ENCODE data around the gene DHX16. TPM values are rescaled to one million over a fixed set of nuclear protein-coding genes. Genes with fewer than 3 reads are reported as not detected.

The DHX16 gene
- total and polyA plus RNA-seq, 9 of the 15 experiments (the other 6 are each of a cell fraction or from before 2014, with no cell fraction given): 14.6 to 66.1 (median 47.5) TPM

DNA sequence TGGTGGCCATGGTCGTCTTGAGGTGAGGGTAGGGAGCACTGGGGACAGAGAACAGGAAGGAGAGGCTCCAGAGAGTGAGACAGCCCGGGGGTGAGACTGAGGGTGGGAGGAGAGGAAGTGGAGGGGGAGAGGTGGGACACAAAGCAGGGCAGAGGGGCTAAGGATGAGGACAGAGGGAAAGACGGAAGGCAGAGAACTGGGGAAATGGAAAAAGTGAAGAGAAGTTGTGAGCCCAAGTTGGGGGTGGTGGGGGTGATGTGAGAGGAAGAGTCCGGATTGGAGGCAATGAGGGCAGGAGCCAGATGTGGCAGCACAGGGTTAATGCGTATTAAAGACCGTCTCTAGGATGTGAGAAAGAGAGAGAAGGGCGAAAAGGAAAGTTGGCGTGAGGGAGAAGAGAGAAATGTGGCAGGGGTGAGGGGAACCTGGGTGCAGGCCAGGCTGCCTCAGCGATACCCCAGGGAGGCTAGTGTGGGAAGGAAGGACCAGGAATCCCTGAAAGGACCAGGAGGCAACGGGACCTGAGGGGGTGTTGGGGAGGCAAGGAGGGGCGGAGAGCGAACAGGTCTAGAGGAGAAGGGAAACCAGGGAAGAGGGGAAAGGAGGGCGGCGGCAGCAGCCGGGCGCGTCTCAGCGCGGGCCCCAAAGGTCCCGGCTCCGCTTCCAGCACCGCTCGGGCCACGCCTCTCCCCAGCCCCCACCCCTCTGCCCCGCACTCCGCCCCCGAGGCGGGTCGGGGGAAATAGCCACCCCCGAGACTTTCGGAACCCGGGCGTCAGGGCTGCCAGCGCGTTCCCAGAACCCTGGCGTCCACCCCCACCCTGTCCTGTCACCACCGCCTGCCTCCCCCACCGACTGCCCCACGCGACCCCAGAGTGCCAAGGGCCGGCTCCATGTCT lies 13.5 kb upstream of the DHX16 start, which contains the start of gene PPP1R18:
Gene PPP1R18, minus strand, starts transcription at position 637 of the 899 bp plus-strand sequence. Its CDS starts 627 bp downstream, at position 10.
- Histone ChIP-seq H3K79me2 (ENCODE audit: control insufficient read depth, insufficient read depth, low read length) (peaks cover 88% of the 10 kb centered on the region), H3K9me1 (ENCODE audit: control insufficient read depth, insufficient read depth, low read length) (no peaks in the 10 kb centered on the region), H3K27me3 (ENCODE audit: control insufficient read depth in 2 of 2, insufficient read depth in 2 of 2, low read length in 2 of 2) (no peaks in the 10 kb centered on the region), H3K9me3 (replicated peaks; ENCODE audit: control insufficient read depth, insufficient read depth, low read depth, low read length) (no peaks in the 10 kb centered on the region), H3K4me2 (ENCODE audit: insufficient read depth, low read length) (peak within 1 kb of the TSS; percentile 97), H3K9ac (ENCODE audit: insufficient read depth in 1 of 2, low read depth in 2 of 2, low read length in 2 of 2) (peak within 1 kb of the TSS; percentile 84 to 95), H4K20me1 (replicated peaks; ENCODE audit: control insufficient read depth, insufficient read depth, low read length) (no peaks in the 10 kb centered on the region), H3K36me3 (ENCODE audit: control insufficient read depth, insufficient read depth, low read length) (peaks cover 12% of the 10 kb centered on the region; the same call in 2 of the 3 replicates), H3K4me3 (peak within 1 kb of the TSS; percentile 81), H3K4me1 (replicated peaks in 1 of 2; ENCODE audit: control insufficient read depth in 2 of 2, insufficient read depth in 2 of 2, low read length in 2 of 2) (peaks cover 49 to 90% of the 10 kb centered on the region in 2 experiments), H2AFZ (ENCODE audit: low read depth, low read length) (peak within 1 kb of the TSS; percentile 81), H3K27ac (ENCODE audit: extremely low read depth, low read depth, low read length) (peak within 1 kb of the TSS; percentile 88)
- in situ Hi-C loops (cut with MboI): no loop called here
- DNase-seq (ENCODE audit: extremely low read depth in 1 of 4, low spot score in 3 of 4) (peak; percentile 79 to 82 (median 80)), ATAC-seq (peak; percentile 48), FAIRE-seq (no peak)
- BruUV-seq (replicated peaks): no TSS peak
- ChIA-PET POLR2A (interaction anchor here (1.1 to 23.5 kb wide), 3 partner anchors 25 to 32 kb away, joined by 3 to 524 read pairs (median 9); partner anchors contain the start of genes MDC1 and TUBB), CTCF (ENCODE audit: low intra/inter-chr PET ratio) (interaction anchor here (1.0 to 1.5 kb wide), 2 partner anchors 35 to 36 kb away, joined by 4 to 6 read pairs; no protein-coding TSS in a partner anchor)
- WGBS (ENCODE audit: insufficient coverage, low coverage, missing lambda C conversion rate): 2% methylated on average over 27 of the region's 41 CpGs
- intact Hi-C loops (cut with micrococcal nuclease): loop anchor here (1.0 to 10.0 kb wide), 2 partner anchors 34 to 129 kb away; partner anchors contain the start of gene TUBB
- TF ChIP-seq CBX2 (IDR thresholded peaks at IDR 0.05; ENCODE audit: insufficient read depth, low read length, poor library complexity, severe bottlenecking) (no peak), HBP1 (CRISPR knock-in tag; IDR thresholded peaks at IDR 0.05) (0 out of 2 replicates have a peak, but pooled peaks have one; percentile 16), ZBTB2 (IDR thresholded peaks at IDR 0.05) (peak; percentile 72; the same call in 1 of the 2 replicates), PPARD (CRISPR knock-in tag; IDR thresholded peaks at IDR 0.05) (no peak), LARP7 (IDR thresholded peaks at IDR 0.05) (peak; percentile 93), FOXA3 (CRISPR knock-in tag; conservative IDR thresholded peaks at IDR 0.05 in 1 of 2, IDR thresholded peaks at IDR 0.05 in 1 of 2) (0 out of 4 replicates have a peak, but pooled peaks of 1 of the 2 experiments have one; percentile 16), ARID2 (IDR thresholded peaks at IDR 0.05) (peak; percentile 46; the same call in 1 of the 2 replicates), SMARCA4 (IDR thresholded peaks at IDR 0.05) (peak; percentile 50; the same call in 1 of the 2 replicates), ZBTB9 (CRISPR knock-in tag; IDR thresholded peaks at IDR 0.05) (no peak), XRCC3 (IDR thresholded peaks at IDR 0.05) (no peak), BMI1 (IDR thresholded peaks at IDR 0.05; ENCODE audit: low read length) (no peak), JUN (IDR thresholded peaks at IDR 0.05; ENCODE audit: borderline replicate concordance, low read depth, low read length) (0 out of 2 replicates have a peak, but pooled peaks have one; percentile 8), JUN (CRISPR knock-in tag; IDR thresholded peaks at IDR 0.05; ENCODE audit: borderline replicate concordance) (no peak), CSDE1 (IDR thresholded peaks at IDR 0.05) (peak in 1 of 2 experiments; percentile 79; a peak in 1 of 4 replicates), NCOA4 (IDR thresholded peaks at IDR 0.05; ENCODE audit: partially characterized antibody) (peak; percentile 81)
- TF ChIP-seq, protein P1, sequence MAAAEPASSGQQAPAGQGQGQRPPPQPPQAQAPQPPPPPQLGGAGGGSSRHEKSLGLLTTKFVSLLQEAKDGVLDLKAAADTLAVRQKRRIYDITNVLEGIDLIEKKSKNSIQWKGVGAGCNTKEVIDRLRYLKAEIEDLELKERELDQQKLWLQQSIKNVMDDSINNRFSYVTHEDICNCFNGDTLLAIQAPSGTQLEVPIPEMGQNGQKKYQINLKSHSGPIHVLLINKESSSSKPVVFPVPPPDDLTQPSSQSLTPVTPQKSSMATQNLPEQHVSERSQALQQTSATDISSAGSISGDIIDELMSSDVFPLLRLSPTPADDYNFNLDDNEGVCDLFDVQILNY (CRISPR knock-in tag; IDR thresholded peaks at IDR 0.05): no peak

Measured in K562 (cell line).